Common myeloid progenitor, CD34-positive (primary cell): Measurements from ENCODE around the gene C10orf71.

Experiments used
- CTCF ChIA-PET: fragments of 350-600 bp; sonication (Branson Sonifier 250); formaldehyde crosslinking; loops from one replicate; lab custom pipeline; 2021; ENCODE audit warnings: antibody characterized with exemption; lab: Charles Lee
- POLR2A ChIA-PET: fragments of 350-600 bp; sonication (Branson Sonifier 250); formaldehyde crosslinking; loops from one replicate; lab custom pipeline; 2021; ENCODE audit warnings: antibody characterized with exemption; lab: Charles Lee
- DNase-seq, 3 donors: peaks; one replicate each; pipeline versions ENCODE4 v3.0.0 to v3.0.0-alpha.2; 2013
- H3K27ac ChIP-seq, 2 experiments: 1 replicate in 1 of 2; 2 replicates in 1 of 2; pipeline ENCODE4 v1.7.0; 2013; ENCODE audit warnings: inconsistent platforms in 2 of 2, low read length in 2 of 2, mild to moderate bottlenecking in 2 of 2, low read depth in 1 of 2, moderate library complexity in 1 of 2; ENCODE audit not compliant: severe bottlenecking in 2 of 2, insufficient read depth in 1 of 2, poor library complexity in 1 of 2
- H3K27me3 ChIP-seq, 5 experiments: replicated peaks in 2 of 5; 1 replicate in 3 of 5; 2 replicates in 2 of 5; pipeline versions ENCODE4 v1.6.1 to v1.7.0; 2013; ENCODE audit warnings: low read length in 4 of 5, mild to moderate bottlenecking in 2 of 5, moderate library complexity in 2 of 5, inconsistent platforms in 1 of 5; ENCODE audit not compliant: insufficient read depth in 5 of 5, control insufficient read depth in 4 of 5
- H3K36me3 ChIP-seq, 4 experiments: 1 replicate in 2 of 4; 2 replicates in 2 of 4; pipeline versions ENCODE4 v1.6.1 to v1.7.0; 2013; ENCODE audit warnings: low read length in 3 of 4, control low read depth in 1 of 4, mild to moderate bottlenecking in 1 of 4; ENCODE audit not compliant: control insufficient read depth in 4 of 4, insufficient read depth in 4 of 4
- H3K4me1 ChIP-seq, 4 experiments: 1 replicate in 3 of 4; 2 replicates in 1 of 4; pipeline versions ENCODE4 v1.6.1 to v1.7.1; 2013; ENCODE audit warnings: low read length in 3 of 4, mild to moderate bottlenecking in 3 of 4, control low read depth in 1 of 4, inconsistent platforms in 1 of 4, moderate library complexity in 1 of 4; ENCODE audit not compliant: control insufficient read depth in 4 of 4, insufficient read depth in 4 of 4; ENCODE audit errors: control extremely low read depth in 1 of 4
- H3K4me3 ChIP-seq, 7 experiments: 1 replicate in 4 of 7; 2 replicates in 3 of 7; pipeline versions ENCODE4 v1.5.1 to v1.7.0; 2013; ENCODE audit warnings: mild to moderate bottlenecking in 7 of 7, low read length in 6 of 7, moderate library complexity in 6 of 7, inconsistent platforms in 2 of 7, low read depth in 2 of 7, control low read depth in 1 of 7; ENCODE audit not compliant: insufficient read depth in 4 of 7, control insufficient read depth in 1 of 7; ENCODE audit errors: extremely low read depth in 1 of 7
- H3K9me3 ChIP-seq, 5 experiments: 1 replicate in 4 of 5; 2 replicates in 1 of 5; pipeline versions ENCODE4 v1.6.1 to v1.7.1; 2013; ENCODE audit warnings: low read length in 4 of 5, mild to moderate bottlenecking in 2 of 5, inconsistent platforms in 1 of 5, low read depth in 1 of 5, moderate library complexity in 1 of 5; ENCODE audit not compliant: control insufficient read depth in 4 of 5, insufficient read depth in 2 of 5; ENCODE audit errors: control extremely low read depth in 1 of 5
- WGBS: methylation state at CpG from one replicate; pipeline ENCODE4 v1.1.5; 2013; ENCODE audit not compliant: insufficient coverage; 5-methylcytosine and 5-hydroxymethylcytosine counted together

Gene C10orf71

GRCh38 chr10:49308881-49309280 lies 9.9 kb downstream of the C10orf71 start:
- no peak overlapping the region for H3K27ac ChIP-seq
- no peak overlapping the region for H3K4me3 ChIP-seq
- WGBS: 94% methylated on average over 5 of the region's 5 CpGs
- no peak for DNase-seq
- no peaks in the 10 kb centered on the region for H3K36me3 ChIP-seq
- no peaks in the 10 kb centered on the region for H3K9me3 ChIP-seq
- H3K4me1 ChIP-seq: peaks cover 12 to 48% (median 29%) of the 10 kb centered on the region in 4 experiments
- ChIA-PET CTCF (no interaction called here), POLR2A (no interaction called here)
- H3K27me3 ChIP-seq: peaks cover 0 to 2% (median 0%) of the 10 kb centered on the region in 5 experiments

GRCh38 chr10:49309691-49310411 lies 10.9 kb downstream of the C10orf71 start:
- peak overlapping the region in 5 of 7 experiments; percentile 17 to 59 (median 55) for H3K4me3 ChIP-seq
- H3K27ac ChIP-seq: peak overlapping the region in 1 of 2 experiments; percentile 62
- ChIA-PET CTCF (no interaction called here), POLR2A (no interaction called here)
- DNase-seq: peak; percentile 36 to 82 (median 76)
- H3K9me3 ChIP-seq: no peaks in the 10 kb centered on the region
- no peaks in the 10 kb centered on the region for H3K36me3 ChIP-seq
- H3K4me1 ChIP-seq: peaks cover 12 to 48% (median 29%) of the 10 kb centered on the region in 4 experiments
- WGBS: 6% methylated on average over 7 of the region's 9 CpGs
- peaks cover 0 to 2% (median 0%) of the 10 kb centered on the region in 5 experiments for H3K27me3 ChIP-seq

GRCh38 chr10:49310460-49310859 lies 11.5 kb downstream of the C10orf71 start:
- H3K27ac ChIP-seq: peak overlapping the region in 1 of 2 experiments; percentile 62
- peak in 2 of 3 donors; percentile 53 to 63 for DNase-seq
- peaks cover 0 to 2% (median 0%) of the 10 kb centered on the region in 5 experiments for H3K27me3 ChIP-seq
- POLR2A ChIA-PET: no interaction called here
- H3K36me3 ChIP-seq: no peaks in the 10 kb centered on the region
- CTCF ChIA-PET: no interaction called here
- WGBS: 100% methylated on average over 1 of the region's 5 CpGs
- peaks cover 12 to 48% (median 29%) of the 10 kb centered on the region in 4 experiments for H3K4me1 ChIP-seq
- H3K9me3 ChIP-seq: no peaks in the 10 kb centered on the region
- peak overlapping the region in 3 of 7 experiments; percentile 53 to 58 (median 55) for H3K4me3 ChIP-seq

- WGBS: 88% methylated on average over 6 of the region's 7 CpGs
- no peak overlapping the region for H3K4me3 ChIP-seq
- no peak for DNase-seq
- no peak overlapping the region for H3K27ac ChIP-seq
- H3K27me3 ChIP-seq: peaks cover 0 to 2% (median 0%) of the 10 kb centered on the region in 5 experiments
- ChIA-PET POLR2A (interaction anchor here (0.7 to 1.2 kb wide), 2 partner anchors 57 to 336 kb away, joined by 3 read pairs; no protein-coding TSS in a partner anchor), CTCF (interaction anchor here (1.7 kb wide), 1 partner anchor 8 kb away, joined by 4 read pairs; no protein-coding TSS in a partner anchor)
- H3K9me3 ChIP-seq: no peaks in the 10 kb centered on the region
- H3K4me1 ChIP-seq: peaks cover 12 to 48% (median 29%) of the 10 kb centered on the region in 4 experiments
- H3K36me3 ChIP-seq: no peaks in the 10 kb centered on the region
Measured at GRCh38 chr10:49310901-49311554, 12.1 kb downstream of the C10orf71 start.

GRCh38 chr10:49311555-49312236 lies 12.7 kb downstream of the C10orf71 start:
- no peaks in the 10 kb centered on the region for H3K27me3 ChIP-seq
- peaks cover 12 to 48% (median 29%) of the 10 kb centered on the region in 4 experiments for H3K4me1 ChIP-seq
- H3K4me3 ChIP-seq: no peak overlapping the region
- H3K9me3 ChIP-seq: no peaks in the 10 kb centered on the region
- no peaks in the 10 kb centered on the region for H3K36me3 ChIP-seq
- no peak overlapping the region for H3K27ac ChIP-seq
- ChIA-PET POLR2A (interaction anchor here (0.7 to 1.2 kb wide), 2 partner anchors 57 to 337 kb away, joined by 3 read pairs; no protein-coding TSS in a partner anchor), CTCF (interaction anchor here (1.7 kb wide), 1 partner anchor 8 kb away, joined by 4 read pairs; no protein-coding TSS in a partner anchor)
- peak in 1 of 3 donors; percentile 11 for DNase-seq
- 23% methylated on average over 3 of the region's 4 CpGs for WGBS

- Histone ChIP-seq H3K36me3 (no peaks in the 10 kb centered on the region), H3K4me3 (no peak overlapping the region), H3K27me3 (no peaks in the 10 kb centered on the region), H3K27ac (no peak overlapping the region), H3K9me3 (no peaks in the 10 kb centered on the region), H3K4me1 (peaks cover 12 to 48% (median 29%) of the 10 kb centered on the region in 4 experiments)
- WGBS: 94% methylated on average over 2 of the region's 7 CpGs
- ChIA-PET POLR2A (interaction anchor here (1.2 kb wide), 1 partner anchor 58 kb away, joined by 3 read pairs; no protein-coding TSS in a partner anchor), CTCF (interaction anchor here (1.7 kb wide), 1 partner anchor 9 kb away, joined by 4 read pairs; no protein-coding TSS in a partner anchor)
- DNase-seq: no peak
Measured at GRCh38 chr10:49312246-49312869, 13.4 kb downstream of the C10orf71 start.
